Measurements from ENCODE around the gene ERC1. TPM values are rescaled to one million over a fixed set of nuclear protein-coding genes. Genes with fewer than 3 reads are reported as not detected.
"Not testable (repeated sequence)": the region's sequence is repeated elsewhere in the genome, so short reads cannot be mapped to it uniquely, and the experiment has no call there.

The ERC1 gene
- total and polyA plus RNA-seq, 7 donors, result 5.4 to 97.8 (median 34.6) TPM

DNA sequence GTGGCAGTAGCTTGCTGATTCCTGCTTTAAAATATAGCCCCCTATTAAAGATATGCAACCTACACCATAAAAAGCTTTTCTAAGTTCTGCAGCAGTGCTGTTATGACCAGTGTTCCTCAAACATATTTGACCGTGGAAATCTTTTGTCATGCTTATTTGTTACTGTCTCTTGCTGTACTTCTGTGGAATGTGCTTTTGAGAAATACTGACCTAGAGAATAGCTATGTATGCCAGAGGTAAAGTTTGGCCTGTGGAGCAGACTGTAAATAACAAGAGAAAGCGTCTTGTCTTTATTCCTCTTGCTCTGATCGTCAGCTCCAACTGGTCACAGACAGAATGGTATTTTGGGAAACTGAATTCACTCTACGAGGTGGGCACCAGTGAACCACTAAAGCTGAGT is 364.4 kb downstream of the ERC1 start:
- intact Hi-C loops (cut with DNase I), result no loop called here
- DNase-seq, result no peak
- 95% methylated on average over 4 of the region's 4 CpGs for WGBS, 2 donors

DNA sequence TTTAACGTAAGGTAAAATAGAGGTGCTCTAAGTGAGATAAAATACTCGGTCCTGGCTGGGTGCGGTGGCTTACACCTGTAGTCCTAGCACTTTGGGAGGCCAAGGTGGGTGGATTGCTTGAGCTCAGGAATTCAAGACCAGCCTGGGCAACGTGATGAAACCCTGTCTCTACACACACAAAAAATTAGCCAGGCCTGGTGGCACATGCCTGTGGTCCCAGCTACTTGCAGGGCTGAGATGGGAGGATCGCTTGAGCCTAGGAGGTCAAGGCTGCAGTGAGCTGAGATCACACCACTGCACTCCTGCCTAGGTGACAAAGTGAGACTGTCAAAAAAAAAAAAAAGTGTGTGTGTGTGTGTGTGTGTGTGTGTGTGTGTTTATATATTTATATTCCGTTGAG is 364.8 kb downstream of the ERC1 start:
- DNase-seq; H3K9me3 ChIP-seq; intact Hi-C loops (cut with DNase I); H3K36me3 ChIP-seq; H3K27me3 ChIP-seq; H3K4me3 ChIP-seq: not testable (repeated sequence)
- Histone ChIP-seq H3K4me1 (peaks cover 0 to 49% (median 32%) of the 10 kb centered on the region in 4 donors), H3K27ac (peak overlapping the region in 2 of 4 donors; percentile 36 to 53)
- 93% methylated on average over 6 of the region's 6 CpGs for WGBS, 2 donors

More for the DNA sequence above, 364.4 kb downstream of the ERC1 start:
- TF ChIP-seq, protein P1, sequence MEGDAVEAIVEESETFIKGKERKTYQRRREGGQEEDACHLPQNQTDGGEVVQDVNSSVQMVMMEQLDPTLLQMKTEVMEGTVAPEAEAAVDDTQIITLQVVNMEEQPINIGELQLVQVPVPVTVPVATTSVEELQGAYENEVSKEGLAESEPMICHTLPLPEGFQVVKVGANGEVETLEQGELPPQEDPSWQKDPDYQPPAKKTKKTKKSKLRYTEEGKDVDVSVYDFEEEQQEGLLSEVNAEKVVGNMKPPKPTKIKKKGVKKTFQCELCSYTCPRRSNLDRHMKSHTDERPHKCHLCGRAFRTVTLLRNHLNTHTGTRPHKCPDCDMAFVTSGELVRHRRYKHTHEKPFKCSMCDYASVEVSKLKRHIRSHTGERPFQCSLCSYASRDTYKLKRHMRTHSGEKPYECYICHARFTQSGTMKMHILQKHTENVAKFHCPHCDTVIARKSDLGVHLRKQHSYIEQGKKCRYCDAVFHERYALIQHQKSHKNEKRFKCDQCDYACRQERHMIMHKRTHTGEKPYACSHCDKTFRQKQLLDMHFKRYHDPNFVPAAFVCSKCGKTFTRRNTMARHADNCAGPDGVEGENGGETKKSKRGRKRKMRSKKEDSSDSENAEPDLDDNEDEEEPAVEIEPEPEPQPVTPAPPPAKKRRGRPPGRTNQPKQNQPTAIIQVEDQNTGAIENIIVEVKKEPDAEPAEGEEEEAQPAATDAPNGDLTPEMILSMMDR (IDR thresholded peaks at IDR 0.05), result no peak
- no peak for TF ChIP-seq POLR2AphosphoS5 (IDR thresholded peaks at IDR 0.05)
- TF ChIP-seq POLR2A (IDR thresholded peaks at IDR 0.05), result no peak
- no peak for TF ChIP-seq EP300 (IDR thresholded peaks at IDR 0.05)
- Histone ChIP-seq H3K4me1 (peaks cover 0 to 49% (median 32%) of the 10 kb centered on the region in 4 donors), H3K36me3 (no peaks in the 10 kb centered on the region), H3K4me3 (no peak overlapping the region), H3K27ac (peak overlapping the region in 2 of 4 donors; percentile 36 to 53), H3K9me3 (no peaks in the 10 kb centered on the region), H3K27me3 (no peaks in the 10 kb centered on the region)

DNA sequence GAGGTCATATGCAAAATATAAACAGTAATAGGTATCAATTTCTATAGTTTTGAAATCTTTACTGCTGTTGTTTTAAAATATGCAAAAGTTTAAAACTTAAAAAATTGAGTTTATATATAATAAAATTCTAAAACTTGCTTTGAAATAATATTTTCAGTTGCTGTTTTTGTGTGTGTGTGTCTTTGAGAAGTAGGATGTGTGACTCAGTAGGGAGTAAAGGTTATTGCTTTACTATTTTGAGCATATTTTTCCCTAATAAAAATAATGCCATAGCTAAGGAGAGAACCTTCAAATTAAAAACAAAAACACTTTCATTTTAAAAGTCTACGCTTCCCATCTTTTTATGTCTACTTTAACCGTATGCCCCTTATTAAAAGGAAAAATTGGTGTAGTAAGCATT is 365.3 kb downstream of the ERC1 start:
- no peak for TF ChIP-seq EP300 (IDR thresholded peaks at IDR 0.05)
- no peak for TF ChIP-seq POLR2A (IDR thresholded peaks at IDR 0.05)
- TF ChIP-seq, protein P1 (IDR thresholded peaks at IDR 0.05), result no peak
- WGBS, 2 donors, result 95 to 96% methylated on average over 2 of the region's 2 CpGs
- intact Hi-C loops (cut with DNase I), result no loop called here

GRCh38 chr12:1357171-1357570 is 366.1 kb downstream of the ERC1 start:
- no peak for DNase-seq
- WGBS, 2 donors, result 79 to 90% methylated on average over 6 of the region's 6 CpGs
- intact Hi-C loops (cut with DNase I), result no loop called here
- Histone ChIP-seq H3K4me3 (no peak overlapping the region), H3K27me3 (no peaks in the 10 kb centered on the region), H3K4me1 (peaks cover 0 to 51% (median 35%) of the 10 kb centered on the region in 4 donors), H3K27ac (peak overlapping the region in 2 of 4 donors; percentile 5 to 36), H3K36me3 (no peaks in the 10 kb centered on the region), H3K9me3 (no peaks in the 10 kb centered on the region)
- TF ChIP-seq POLR2AphosphoS5 (IDR thresholded peaks at IDR 0.05) (peak in 1 of 4 donors; percentile 20), EP300 (IDR thresholded peaks at IDR 0.05) (no peak)

More for the DNA sequence above, 365.3 kb downstream of the ERC1 start:
- Histone ChIP-seq H3K9me3 (no peaks in the 10 kb centered on the region), H3K4me1 (peaks cover 0 to 45% (median 31%) of the 10 kb centered on the region in 4 donors), H3K36me3 (no peaks in the 10 kb centered on the region), H3K27me3 (no peaks in the 10 kb centered on the region), H3K4me3 (no peak overlapping the region), H3K27ac (no peak overlapping the region)
- DNase-seq, result no peak

DNA sequence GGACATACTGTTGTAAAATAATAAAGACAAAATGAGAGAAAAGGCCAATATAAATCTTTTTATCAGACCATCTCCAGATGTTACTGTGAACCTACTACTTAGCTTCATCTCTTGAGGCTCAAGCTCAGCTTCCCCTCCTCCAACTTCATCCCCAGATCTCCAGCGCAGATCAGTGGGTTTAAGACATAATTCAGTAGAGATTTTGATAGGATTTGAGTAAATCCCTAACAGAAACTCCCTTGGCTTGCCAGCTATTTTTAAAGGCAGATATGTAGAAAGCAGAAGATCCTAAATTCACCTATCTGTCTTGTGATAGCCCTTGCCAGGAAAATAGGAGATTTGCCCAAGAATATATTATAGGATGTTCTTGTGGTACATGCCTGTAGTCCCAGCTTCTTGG is 366.7 kb downstream of the ERC1 start:
- DNase-seq, result no peak
- Histone ChIP-seq H3K4me1 (peaks cover 0 to 56% (median 38%) of the 10 kb centered on the region in 4 donors), H3K9me3 (no peaks in the 10 kb centered on the region), H3K4me3 (no peak overlapping the region), H3K27me3 (no peaks in the 10 kb centered on the region), H3K27ac (peak overlapping the region in 1 of 4 donors; percentile 36), H3K36me3 (no peaks in the 10 kb centered on the region)
- intact Hi-C loops (cut with DNase I), result no loop called here
- 89 to 91% methylated on average over 1 of the region's 1 CpG for WGBS, 2 donors
- TF ChIP-seq EP300 (IDR thresholded peaks at IDR 0.05) (no peak), POLR2A (IDR thresholded peaks at IDR 0.05) (no peak), POLR2AphosphoS5 (IDR thresholded peaks at IDR 0.05) (no peak)
- TF ChIP-seq, protein P1 (IDR thresholded peaks at IDR 0.05), result no peak
